ENCODE results near the gene CIB4.

The CIB4 gene

GRCh38 chr2:26627350-26628105 is 13.6 kb downstream of the CIB4 start:
- FAIRE-seq: no peak
- no peak for DNase-seq (ENCODE audit: insufficient read length, low spot score)

GRCh38 chr2:26626606-26627005 is 14.6 kb downstream of the CIB4 start:
- no peak for FAIRE-seq
- DNase-seq (ENCODE audit: insufficient read length, low spot score): no peak

DNA sequence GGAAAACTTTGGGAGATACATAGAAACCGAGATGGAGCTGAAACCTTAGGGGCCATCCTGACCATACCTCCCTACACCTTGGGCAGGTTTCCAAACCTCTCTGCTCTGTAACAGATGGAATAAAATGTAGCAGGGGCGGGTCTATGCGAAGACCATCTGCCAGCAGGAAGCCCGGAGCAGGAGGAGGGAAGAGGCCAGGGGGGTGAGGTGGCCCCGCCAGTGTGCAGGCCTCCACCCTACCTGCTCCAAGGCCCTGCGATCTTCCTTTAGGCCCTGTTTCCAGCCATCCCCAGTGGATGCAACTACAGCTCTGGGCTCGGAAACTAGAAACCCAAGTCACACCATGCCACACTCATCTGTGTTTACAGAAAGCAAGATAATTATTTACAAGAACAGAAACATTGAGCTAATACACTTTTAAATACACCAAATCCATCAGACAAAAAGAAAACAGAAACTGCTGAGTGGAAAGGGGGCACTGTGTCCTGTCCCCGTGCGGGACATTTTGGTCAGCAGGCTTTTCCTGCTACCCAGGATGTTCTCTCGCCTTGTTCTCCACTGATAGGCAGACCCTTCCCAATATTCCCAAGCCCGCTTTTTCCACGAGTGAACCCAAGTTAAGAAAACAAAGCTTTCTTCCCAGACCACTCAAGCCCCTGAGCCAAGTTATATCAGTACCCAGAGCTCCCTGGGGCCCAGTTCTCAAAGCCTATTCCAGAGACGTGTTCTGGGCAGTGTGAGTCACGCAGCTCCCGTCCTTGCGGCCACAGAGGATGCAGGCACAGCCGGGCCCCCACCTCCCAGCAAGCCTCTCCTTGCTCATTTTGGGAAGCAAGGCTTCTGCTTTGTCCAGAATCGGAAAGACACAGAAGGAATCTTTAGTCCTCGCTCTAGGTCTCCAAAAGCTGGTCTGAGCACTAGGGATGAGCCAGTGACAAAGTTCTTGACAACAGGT is 17.3 kb downstream of the CIB4 start:
- no peak for FAIRE-seq
- no peak for DNase-seq (ENCODE audit: insufficient read length, low spot score)

GRCh38 chr2:26621469-26622199 is 19.5 kb downstream of the CIB4 start:
- no peak for FAIRE-seq

DNA sequence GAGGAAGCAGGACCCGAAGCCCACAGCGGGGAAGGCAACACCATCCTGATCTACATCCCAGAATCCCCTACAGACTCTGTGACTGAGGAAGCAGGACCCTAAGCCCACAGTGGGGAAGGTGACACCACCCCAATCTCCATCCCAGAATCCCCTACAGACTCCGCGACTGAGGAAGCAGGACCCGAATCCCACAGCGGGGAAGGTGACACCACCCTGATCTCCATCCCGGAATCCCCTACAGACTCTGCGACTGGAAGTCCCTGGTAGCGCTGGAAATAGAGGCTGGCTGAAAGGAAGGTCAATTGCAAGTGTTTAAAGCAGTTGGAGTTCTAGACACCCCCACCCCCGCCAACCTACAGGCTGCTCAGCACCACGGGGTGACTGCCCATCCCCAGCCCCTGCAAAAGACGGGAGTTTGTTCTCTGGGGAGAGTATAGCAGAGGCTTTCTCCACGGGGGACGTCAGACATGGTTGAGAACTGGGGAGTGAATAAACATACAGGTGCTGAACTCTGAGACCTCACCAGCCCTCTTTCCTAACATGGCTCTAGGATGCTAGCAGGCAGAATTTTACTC is 21.0 kb downstream of the CIB4 start:
- FAIRE-seq (no peak), DNase-seq (ENCODE audit: insufficient read length, low spot score) (no peak)

More at GRCh38 chr2:26621469-26622199, 19.5 kb downstream of the CIB4 start:
- DNase-seq (ENCODE audit: insufficient read length, low spot score): no peak

DNA sequence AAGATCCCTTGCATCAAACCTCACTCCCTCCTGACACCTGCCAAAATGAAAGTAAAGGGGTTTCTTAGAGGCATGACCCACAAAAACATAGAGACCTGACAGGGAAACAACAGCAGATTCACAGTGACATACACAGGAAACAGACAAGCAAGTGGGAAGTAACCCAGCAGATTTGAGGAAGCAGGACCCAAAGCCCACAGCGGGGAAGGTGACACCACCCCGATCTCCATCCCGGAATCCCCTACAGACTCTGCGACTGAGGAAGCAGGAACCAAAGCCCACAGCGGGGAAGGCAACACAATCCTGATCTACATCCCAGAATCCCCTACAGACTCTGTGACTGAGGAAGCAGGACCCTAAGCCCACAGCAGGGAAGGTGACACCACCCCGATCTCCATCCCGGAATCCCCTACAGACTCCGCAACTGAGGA is 21.6 kb downstream of the CIB4 start:
- FAIRE-seq (peak; percentile 40), DNase-seq (ENCODE audit: insufficient read length, low spot score) (no peak)

DNA sequence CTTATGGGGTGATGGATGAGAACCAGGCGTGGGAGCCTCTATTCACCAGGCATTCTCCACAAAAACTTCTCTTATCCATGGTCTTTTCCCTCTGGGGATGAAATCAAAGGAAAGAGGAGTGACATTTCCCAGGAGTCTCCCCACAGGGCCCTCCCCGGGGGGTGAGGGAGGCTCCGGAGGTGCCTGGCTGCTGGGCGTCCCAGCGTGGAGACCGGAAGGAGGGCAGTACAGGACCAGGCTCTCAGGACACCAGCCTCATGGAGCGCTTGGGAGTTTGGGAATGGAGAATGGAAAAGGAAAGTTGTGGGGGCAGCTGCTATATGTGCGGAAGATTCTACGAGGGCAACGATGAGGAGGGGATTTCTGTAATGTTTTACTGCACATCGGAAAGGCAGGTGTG is 22.1 kb downstream of the CIB4 start:
- no peak for DNase-seq (ENCODE audit: insufficient read length, low spot score)
- no peak for FAIRE-seq

DNA sequence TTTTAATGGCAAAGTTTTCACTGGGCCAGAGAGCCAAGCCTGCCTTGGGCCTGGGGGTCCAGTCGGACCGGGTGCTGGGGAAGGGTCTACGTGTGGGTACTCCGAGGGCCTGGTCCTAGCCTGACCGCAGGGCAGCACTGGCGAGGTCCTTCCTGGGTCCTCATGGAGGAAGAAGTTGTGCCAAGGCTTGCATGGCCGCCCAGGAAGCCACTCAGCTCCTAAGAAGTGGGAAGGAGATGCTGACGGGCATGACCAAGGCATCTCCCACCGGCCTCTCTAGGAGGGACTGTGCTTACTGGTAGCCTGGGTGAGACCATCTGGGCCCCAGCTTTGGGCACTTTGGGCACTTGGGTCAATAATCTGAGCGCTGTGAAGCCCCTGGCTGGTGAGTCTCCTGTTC is 22.6 kb downstream of the CIB4 start:
- DNase-seq (ENCODE audit: insufficient read length, low spot score) (no peak), FAIRE-seq (no peak)

DNA sequence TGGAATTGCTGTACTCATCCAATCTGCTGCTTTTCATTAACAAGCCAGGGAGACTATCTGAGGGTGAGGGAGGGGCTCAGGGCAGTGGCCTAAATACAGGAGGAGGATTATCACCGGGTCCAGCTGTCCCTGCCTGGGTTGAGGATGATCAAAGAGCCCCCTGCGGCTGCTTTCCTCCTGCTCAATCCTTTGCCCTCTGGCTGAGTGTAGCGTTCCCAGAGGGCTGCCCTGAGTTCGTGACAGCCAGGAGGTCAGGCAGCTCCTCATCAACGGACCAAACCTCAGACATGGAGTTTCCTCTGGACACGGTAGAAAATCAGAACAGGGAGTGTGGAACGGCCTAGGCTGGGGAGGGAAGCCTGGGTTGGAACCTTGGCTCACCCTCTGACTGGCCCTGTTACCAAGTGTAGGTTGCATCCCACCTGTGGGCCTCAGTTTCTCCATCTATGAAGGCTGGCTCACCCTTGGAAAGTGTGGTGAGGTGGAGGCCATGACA is 23.5 kb downstream of the CIB4 start:
- DNase-seq (ENCODE audit: insufficient read length, low spot score) (no peak), FAIRE-seq (no peak)

DNA sequence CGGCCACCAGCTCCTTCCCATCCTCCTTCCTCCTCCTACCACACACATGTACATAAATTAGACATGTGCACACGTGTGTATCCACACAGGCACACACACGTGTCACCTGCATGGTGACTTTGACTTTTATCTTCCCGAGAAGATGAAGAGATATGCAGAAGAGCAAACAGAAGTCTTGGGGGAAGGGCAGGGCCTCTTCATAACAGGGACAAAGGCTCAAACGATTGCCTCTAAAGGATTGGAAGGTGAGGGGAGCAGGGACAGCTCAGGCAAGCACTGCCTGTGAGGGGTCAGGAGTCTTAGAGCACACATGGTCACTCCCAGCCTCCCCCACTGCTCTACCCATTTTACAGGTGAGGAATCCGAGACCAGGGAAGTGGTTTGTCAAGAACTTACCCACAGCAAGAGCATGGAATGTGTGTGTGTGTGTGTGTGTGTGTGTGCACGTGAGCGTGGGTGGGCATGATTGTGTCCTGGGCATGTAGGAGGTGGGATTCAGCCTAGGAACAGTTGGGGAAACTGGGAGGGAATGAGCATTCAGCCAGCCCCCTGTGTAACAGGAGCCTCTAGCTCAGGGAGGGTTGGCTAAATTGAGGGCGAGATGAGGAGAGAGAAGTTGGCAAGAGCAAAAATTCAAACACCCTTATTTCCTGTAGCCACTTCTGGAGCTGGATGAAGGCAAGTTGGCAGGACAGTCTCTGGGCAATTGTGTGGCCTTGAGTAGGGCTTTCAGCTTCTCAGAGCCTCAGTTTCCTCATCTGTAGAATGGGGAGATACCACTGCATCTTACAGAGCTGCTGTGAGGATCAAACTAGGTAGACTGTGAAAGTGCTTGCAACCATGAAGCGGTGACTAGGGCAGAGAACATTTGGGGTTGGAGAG is 24.2 kb downstream of the CIB4 start:
- DNase-seq (ENCODE audit: insufficient read length, low spot score): no peak
- FAIRE-seq: peak; percentile 55

- DNase-seq (ENCODE audit: insufficient read length, low spot score) (no peak), FAIRE-seq (peak; percentile 44)
Observed at GRCh38 chr2:26615860-26616705, 25.1 kb downstream of the CIB4 start.

GRCh38 chr2:26615336-26615859 is 25.8 kb downstream of the CIB4 start:
- DNase-seq (ENCODE audit: insufficient read length, low spot score) (no peak), FAIRE-seq (no peak)

DNA sequence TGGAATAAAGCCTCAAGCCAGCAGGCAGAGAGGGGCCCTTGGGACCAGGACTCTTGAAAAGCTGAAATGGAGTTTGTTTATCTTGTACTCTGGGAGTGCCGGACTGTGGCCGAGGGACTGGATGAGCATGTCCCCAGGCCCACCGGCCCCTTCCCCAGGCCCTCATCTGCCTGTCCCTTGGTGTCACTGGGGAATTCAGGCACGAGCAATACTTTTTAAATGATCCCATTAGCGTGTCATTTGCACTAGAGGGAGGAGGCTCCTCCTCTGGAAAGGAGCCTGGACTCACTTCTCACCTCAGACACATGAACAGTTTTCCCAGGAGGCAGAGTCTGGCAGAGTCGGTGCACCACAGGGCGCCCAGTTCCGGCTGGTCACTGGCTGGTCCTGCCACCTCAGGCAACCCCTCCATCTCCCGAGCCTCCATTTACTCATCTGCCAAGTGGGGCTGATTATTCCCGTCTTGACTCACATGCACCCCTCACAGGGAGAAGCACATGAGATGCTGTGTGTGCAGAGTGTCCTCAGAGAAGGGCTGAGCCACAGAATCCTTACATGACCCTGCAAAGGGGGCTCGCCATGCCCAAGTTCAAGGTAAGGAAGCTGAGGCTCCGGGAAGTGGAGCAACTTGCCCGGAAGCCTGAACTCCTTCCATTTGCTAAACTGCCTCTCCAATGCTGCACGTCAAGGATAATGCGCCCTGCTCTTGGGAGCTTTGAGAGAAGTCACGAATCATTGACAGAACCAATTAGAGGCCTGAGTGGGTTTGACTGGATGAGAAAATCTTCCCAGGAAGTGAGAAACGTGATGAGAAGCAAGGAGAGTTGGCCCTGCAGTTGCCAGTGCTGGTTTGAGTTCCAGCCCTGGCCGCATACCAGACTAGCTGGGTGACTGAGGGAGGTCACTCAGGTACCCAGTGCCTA is 26.7 kb downstream of the CIB4 start:
- DNase-seq (ENCODE audit: insufficient read length, low spot score): no peak
- no peak for FAIRE-seq

DNA sequence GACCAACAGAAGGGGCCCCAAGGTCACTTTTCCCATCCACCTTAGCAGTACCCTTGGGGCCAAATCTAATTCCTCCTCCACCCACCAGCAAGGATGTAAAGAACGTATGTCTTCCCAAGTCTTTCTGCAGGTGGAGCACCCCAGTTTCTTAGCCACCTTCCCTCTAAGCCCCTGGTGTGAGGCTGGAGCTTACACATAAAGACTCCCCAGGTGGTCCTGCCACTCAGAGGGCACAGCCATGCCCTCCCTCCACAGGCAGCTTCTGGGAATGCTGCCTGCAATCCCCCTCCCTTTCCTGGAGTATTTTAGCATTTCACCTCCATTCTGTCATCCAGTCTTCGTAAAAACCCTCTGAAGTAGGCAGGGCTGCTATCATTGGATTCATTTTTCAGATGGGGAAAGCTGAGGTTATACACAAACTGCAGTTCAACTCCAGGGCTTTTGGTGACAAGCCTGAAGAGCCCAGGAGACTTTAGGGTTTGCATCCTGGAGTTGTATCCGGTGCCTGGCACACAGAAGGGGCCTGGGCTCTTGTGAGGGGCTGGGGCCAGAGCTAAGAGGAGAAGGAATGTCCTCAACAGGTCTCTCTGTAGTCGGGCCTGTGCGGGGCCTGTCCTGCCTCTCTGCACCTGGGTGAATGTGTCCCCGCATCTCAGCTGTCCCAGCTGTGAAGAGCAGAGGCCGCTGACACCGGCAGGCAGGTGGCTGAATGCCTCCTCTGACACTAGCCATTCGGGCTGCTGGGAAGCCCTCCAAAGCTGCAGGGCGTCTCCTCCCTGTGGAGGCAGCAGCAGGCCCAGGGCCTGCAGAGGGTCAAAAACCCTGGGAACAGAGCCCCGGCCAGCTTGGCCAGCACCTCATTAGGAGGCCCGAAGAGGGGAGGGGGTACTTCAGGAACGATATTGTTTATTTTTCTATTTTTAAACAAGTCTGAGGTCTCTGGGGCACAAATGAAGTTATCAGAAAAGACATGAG is 27.6 kb downstream of the CIB4 start:
- no peak for DNase-seq (ENCODE audit: insufficient read length, low spot score)
- FAIRE-seq: no peak

- no peak for FAIRE-seq
- DNase-seq (ENCODE audit: insufficient read length, low spot score): no peak
Observed at GRCh38 chr2:26612522-26613240, 28.5 kb downstream of the CIB4 start.

DNA sequence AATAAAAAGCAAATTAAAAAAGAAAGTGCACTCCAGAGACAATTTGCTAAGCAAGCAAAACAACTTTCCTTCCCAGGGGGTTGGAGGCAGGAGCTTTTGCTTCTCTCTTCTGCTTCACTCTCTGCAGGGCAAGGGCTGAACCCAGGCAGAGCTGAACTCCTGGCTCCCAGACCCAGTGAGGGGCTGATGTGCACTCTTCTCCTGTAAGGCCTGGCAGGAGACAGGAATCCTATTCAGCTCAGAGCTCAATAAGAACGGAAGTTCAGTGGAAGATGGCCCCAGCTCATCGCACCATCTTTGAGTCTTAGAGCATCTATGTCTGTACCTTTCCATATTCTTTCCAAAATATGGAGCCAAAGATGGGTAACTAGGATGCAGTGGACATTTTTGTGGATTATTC is 29.1 kb downstream of the CIB4 start:
- FAIRE-seq (no peak), DNase-seq (ENCODE audit: insufficient read length, low spot score) (no peak)
